HEK293 (cell line): ENCODE measurements around the gene CIRBP.

Experiments
- CTCF ChIA-PET: fragments of 350-600 bp; formaldehyde crosslinking; extraction: SDS; loops from one replicate; lab custom pipeline; 2021; ENCODE audit warnings: antibody characterized with exemption; lab: Yijun Ruan, JAX
- POLR2A ChIA-PET: fragments of 300-600 bp; formaldehyde crosslinking; extraction: SDS; loops from one replicate; lab custom pipeline; 2020; ENCODE audit warnings: antibody characterized with exemption, inconsistent platforms; lab: Yijun Ruan, JAX
- H3K27ac ChIP-seq: fragments of 200-500 bp; sonication (Bioruptor generic); 2 replicates; pipeline ENCODE4 v1.5.1; 2014; ENCODE audit warnings: low read depth, low read length, control low read depth, inconsistent platforms; ENCODE audit errors: extremely low read depth
- H3K36me3 ChIP-seq, 2 experiments: fragments of 200-500 bp in 1 of 2; sonication (Bioruptor generic) in 1 of 2; 1 replicate in 1 of 2; 2 replicates in 1 of 2; pipeline ENCODE4 v1.5.1; 2014 to 2017; ENCODE audit warnings: inconsistent platforms in 2 of 2, low read length in 2 of 2; ENCODE audit not compliant: control insufficient read depth in 2 of 2, insufficient read depth in 1 of 2
- H3K4me1 ChIP-seq: fragments of 200-500 bp; sonication (Bioruptor generic); 2 replicates; pipeline ENCODE4 v1.5.1; 2014; ENCODE audit warnings: mild to moderate bottlenecking, low read length, inconsistent platforms; ENCODE audit not compliant: control insufficient read depth, insufficient read depth
- H3K4me3 ChIP-seq: 2 replicates; pipeline ENCODE4 v1.5.1; 2011; ENCODE audit warnings: low read depth, mild to moderate bottlenecking, control low read depth, low read length, moderate library complexity
- H3K9me3 ChIP-seq: fragments of 200-500 bp; sonication (Bioruptor generic); 2 replicates; pipeline ENCODE4 v1.5.1; 2014; ENCODE audit warnings: low read depth, low read length, inconsistent platforms; ENCODE audit not compliant: control insufficient read depth, insufficient read depth
- ATF2 ChIP-seq: fragments of 450-650 bp; formaldehyde crosslinking; IDR thresholded peaks from 2 replicates; pipeline ENCODE4 v1.5.1; 2016; ENCODE audit warnings: missing biosample characterization, missing genetic modification characterization, low read depth
- BCL11A ChIP-seq: fragments of 450-650 bp; formaldehyde crosslinking; IDR thresholded peaks from 2 replicates; pipeline ENCODE4 v1.5.1; 2016; ENCODE audit warnings: low read depth, missing biosample characterization, missing genetic modification characterization
- ELK4 ChIP-seq: IDR thresholded peaks from 2 replicates; pipeline ENCODE4 v1.6.1; 2011; ENCODE audit warnings: mild to moderate bottlenecking, low read depth, low read length, borderline replicate concordance
- KLF1 ChIP-seq: fragments of 450-650 bp; formaldehyde crosslinking; IDR thresholded peaks from 2 replicates; pipeline ENCODE4 v1.5.1; 2016; ENCODE audit warnings: missing biosample characterization, missing genetic modification characterization
- PATZ1 ChIP-seq: fragments of 450-650 bp; formaldehyde crosslinking; IDR thresholded peaks from 2 replicates; pipeline ENCODE4 v1.5.1; 2016; ENCODE audit warnings: missing biosample characterization, missing genetic modification characterization
- TCF7L2 ChIP-seq: IDR thresholded peaks from 2 replicates; pipeline ENCODE4 v1.6.1; 2011; ENCODE audit warnings: low read depth, mild to moderate bottlenecking, inconsistent platforms, low read length, moderate library complexity, borderline replicate concordance
- ZBTB6 ChIP-seq: fragments of 450-650 bp; formaldehyde crosslinking; IDR thresholded peaks from 2 replicates; pipeline ENCODE4 v1.5.1; 2017; ENCODE audit warnings: missing biosample characterization, missing genetic modification characterization
- ZFP37 ChIP-seq: fragments of 450-650 bp; formaldehyde crosslinking; IDR thresholded peaks from 2 replicates; pipeline ENCODE4 v1.5.1; 2016; ENCODE audit warnings: missing biosample characterization, missing genetic modification characterization
- ZNF121 ChIP-seq: fragments of 450-650 bp; formaldehyde crosslinking; IDR thresholded peaks from 2 replicates; pipeline ENCODE4 v1.5.1; 2016; ENCODE audit warnings: missing biosample characterization, missing genetic modification characterization
- ZNF18 ChIP-seq: fragments of 450-650 bp; formaldehyde crosslinking; IDR thresholded peaks from 2 replicates; pipeline ENCODE4 v1.5.1; 2016; ENCODE audit warnings: missing biosample characterization, missing genetic modification characterization
- ZNF214 ChIP-seq: fragments of 450-650 bp; formaldehyde crosslinking; IDR thresholded peaks from 2 replicates; pipeline ENCODE4 v1.5.1; 2017; ENCODE audit warnings: missing biosample characterization, mild to moderate bottlenecking, missing genetic modification characterization, borderline replicate concordance
- ZNF223 ChIP-seq: fragments of 450-650 bp; formaldehyde crosslinking; IDR thresholded peaks from 2 replicates; pipeline ENCODE4 v1.5.1; 2016; ENCODE audit warnings: missing biosample characterization, missing genetic modification characterization
- ZNF341 ChIP-seq: fragments of 450-650 bp; formaldehyde crosslinking; IDR thresholded peaks from 2 replicates; pipeline ENCODE4; 2016; ENCODE audit warnings: low read depth, missing biosample characterization, missing genetic modification characterization
- ZNF366 ChIP-seq: fragments of 450-650 bp; formaldehyde crosslinking; conservative IDR thresholded peaks from 2 replicates; pipeline ENCODE4 v1.5.1; 2016; ENCODE audit warnings: missing biosample characterization, missing genetic modification characterization
- ZNF398 ChIP-seq: fragments of 450-650 bp; formaldehyde crosslinking; IDR thresholded peaks from 2 replicates; pipeline ENCODE4 v1.5.1; 2017; ENCODE audit warnings: missing biosample characterization, missing genetic modification characterization
- ZNF404 ChIP-seq: fragments of 450-650 bp; formaldehyde crosslinking; IDR thresholded peaks from 2 replicates; pipeline ENCODE4 v1.5.1; 2017; ENCODE audit warnings: missing biosample characterization, missing genetic modification characterization
- ZNF416 ChIP-seq: fragments of 450-650 bp; formaldehyde crosslinking; IDR thresholded peaks from 2 replicates; pipeline ENCODE4 v1.5.1; 2016; ENCODE audit warnings: missing biosample characterization, missing genetic modification characterization
- ZNF423 ChIP-seq: fragments of 450-650 bp; formaldehyde crosslinking; IDR thresholded peaks from 2 replicates; pipeline ENCODE4 v1.5.1; 2016; ENCODE audit warnings: missing biosample characterization, missing genetic modification characterization
- ZNF426 ChIP-seq: fragments of 450-650 bp; formaldehyde crosslinking; IDR thresholded peaks from 2 replicates; pipeline ENCODE4 v1.5.1; 2017; ENCODE audit warnings: missing biosample characterization, missing genetic modification characterization, mild to moderate bottlenecking, inconsistent platforms, moderate library complexity
- ZNF701 ChIP-seq: fragments of 450-650 bp; formaldehyde crosslinking; IDR thresholded peaks from 2 replicates; pipeline ENCODE4 v1.5.1; 2016; ENCODE audit warnings: missing biosample characterization, missing genetic modification characterization
- ZNF747 ChIP-seq: fragments of 450-650 bp; formaldehyde crosslinking; IDR thresholded peaks from 2 replicates; pipeline ENCODE4 v1.5.1; 2016; ENCODE audit warnings: missing biosample characterization, missing genetic modification characterization
- ZNF777 ChIP-seq: fragments of 450-650 bp; formaldehyde crosslinking; IDR thresholded peaks from 2 replicates; pipeline ENCODE4 v1.5.1; 2017; ENCODE audit warnings: missing biosample characterization, missing genetic modification characterization, borderline replicate concordance
- ZNF785 ChIP-seq: fragments of 450-650 bp; formaldehyde crosslinking; IDR thresholded peaks from 2 replicates; pipeline ENCODE4 v1.5.1; 2016; ENCODE audit warnings: missing biosample characterization, missing genetic modification characterization

The CIRBP gene

GRCh38 chr19:1292419-1293151 is 23.5 kb downstream of the CIRBP start:
- 0 out of 2 replicates have a peak, but pooled peaks cover 3% of the 10 kb centered on the region for H3K4me1 ChIP-seq
- no peak overlapping the region for H3K4me3 ChIP-seq
- H3K36me3 ChIP-seq = no peaks in the 10 kb centered on the region
- no peaks in the 10 kb centered on the region for H3K9me3 ChIP-seq
- TF ChIP-seq ATF2 (tag by site-specific recombination) (no peak), ZNF785 (tag by site-specific recombination) (no peak), ZNF404 (tag by site-specific recombination) (no peak), TCF7L2 (no peak), ZNF747 (no peak), ZFP37 (tag by site-specific recombination) (no peak), PATZ1 (tag by site-specific recombination) (0 out of 2 replicates have a peak, but pooled peaks have one; percentile 11), ZNF701 (no peak), ZNF214 (no peak), ELK4 (no peak), ZBTB6 (tag by site-specific recombination) (no peak), ZNF366 (tag by site-specific recombination) (no peak), ZNF398 (no peak), ZNF223 (tag by site-specific recombination) (no peak), ZNF121 (no peak), ZNF426 (tag by site-specific recombination) (no peak), ZNF341 (peak; percentile 75), ZNF416 (tag by site-specific recombination) (no peak), BCL11A (tag by site-specific recombination) (no peak), ZNF777 (tag by site-specific recombination) (no peak), ZNF423 (no peak), KLF1 (tag by site-specific recombination) (0 out of 2 replicates have a peak, but pooled peaks have one; percentile 30), ZNF18 (tag by site-specific recombination) (peak; percentile 87)
- ChIA-PET CTCF (interaction anchor here (0.6 to 1.1 kb wide), 3 partner anchors 13 to 38 kb away, joined by 3 to 6 read pairs (median 3); no protein-coding TSS in a partner anchor), POLR2A (no interaction called here)
- H3K27ac ChIP-seq = no peak overlapping the region
